ENCODE results near the gene TPCN1.

Gene TPCN1

GRCh38 chr12:113186033-113186365, 35.3 kb upstream of the TPCN1 start:
- no peak for TF ChIP-seq CTCF (conservative IDR thresholded peaks at IDR 0.05; ENCODE audit: control insufficient read depth, insufficient read depth, low read depth, low read length)
- DNase-seq (ENCODE audit: low read depth), result peak; percentile 34
- H3K4me3 ChIP-seq (ENCODE audit: control insufficient read depth, low read depth, low read length), result peak overlapping the region; percentile 83

- TF ChIP-seq CTCF (conservative IDR thresholded peaks at IDR 0.05; ENCODE audit: control insufficient read depth, insufficient read depth, low read depth, low read length), result no peak
- peak overlapping the region; percentile 83 for H3K4me3 ChIP-seq (ENCODE audit: control insufficient read depth, low read depth, low read length)
- no peak for DNase-seq (ENCODE audit: low read depth)
Measured at GRCh38 chr12:113186666-113187325, 34.5 kb upstream of the TPCN1 start.

- DNase-seq (ENCODE audit: low read depth), result no peak
- no peak overlapping the region for H3K4me3 ChIP-seq (ENCODE audit: control insufficient read depth, low read depth, low read length)
- no peak for TF ChIP-seq CTCF (conservative IDR thresholded peaks at IDR 0.05; ENCODE audit: control insufficient read depth, insufficient read depth, low read depth, low read length)
Measured at GRCh38 chr12:113189361-113189760, 31.9 kb upstream of the TPCN1 start.

- TF ChIP-seq CTCF (conservative IDR thresholded peaks at IDR 0.05; ENCODE audit: control insufficient read depth, insufficient read depth, low read depth, low read length), result no peak
- peak; percentile 55 for DNase-seq (ENCODE audit: low read depth)
- no peak overlapping the region for H3K4me3 ChIP-seq (ENCODE audit: control insufficient read depth, low read depth, low read length)
Measured at GRCh38 chr12:113190761-113191160, 30.5 kb upstream of the TPCN1 start.

- TF ChIP-seq CTCF (conservative IDR thresholded peaks at IDR 0.05; ENCODE audit: control insufficient read depth, insufficient read depth, low read depth, low read length), result no peak
- DNase-seq (ENCODE audit: low read depth), result no peak
- H3K4me3 ChIP-seq (ENCODE audit: control insufficient read depth, low read depth, low read length), result no peak overlapping the region
Measured at GRCh38 chr12:113191227-113191626, 30.0 kb upstream of the TPCN1 start.

GRCh38 chr12:113194971-113195391, 26.3 kb upstream of the TPCN1 start:
- no peak overlapping the region for H3K4me3 ChIP-seq (ENCODE audit: control insufficient read depth, low read depth, low read length)
- no peak for TF ChIP-seq CTCF (conservative IDR thresholded peaks at IDR 0.05; ENCODE audit: control insufficient read depth, insufficient read depth, low read depth, low read length)
- DNase-seq (ENCODE audit: low read depth), result peak; percentile 74

GRCh38 chr12:113195598-113195997, 25.7 kb upstream of the TPCN1 start:
- no peak overlapping the region for H3K4me3 ChIP-seq (ENCODE audit: control insufficient read depth, low read depth, low read length)
- DNase-seq (ENCODE audit: low read depth), result no peak
- TF ChIP-seq CTCF (conservative IDR thresholded peaks at IDR 0.05; ENCODE audit: control insufficient read depth, insufficient read depth, low read depth, low read length), result no peak
